ENCODE data around the gene PNLIP.

Gene PNLIP

DNA sequence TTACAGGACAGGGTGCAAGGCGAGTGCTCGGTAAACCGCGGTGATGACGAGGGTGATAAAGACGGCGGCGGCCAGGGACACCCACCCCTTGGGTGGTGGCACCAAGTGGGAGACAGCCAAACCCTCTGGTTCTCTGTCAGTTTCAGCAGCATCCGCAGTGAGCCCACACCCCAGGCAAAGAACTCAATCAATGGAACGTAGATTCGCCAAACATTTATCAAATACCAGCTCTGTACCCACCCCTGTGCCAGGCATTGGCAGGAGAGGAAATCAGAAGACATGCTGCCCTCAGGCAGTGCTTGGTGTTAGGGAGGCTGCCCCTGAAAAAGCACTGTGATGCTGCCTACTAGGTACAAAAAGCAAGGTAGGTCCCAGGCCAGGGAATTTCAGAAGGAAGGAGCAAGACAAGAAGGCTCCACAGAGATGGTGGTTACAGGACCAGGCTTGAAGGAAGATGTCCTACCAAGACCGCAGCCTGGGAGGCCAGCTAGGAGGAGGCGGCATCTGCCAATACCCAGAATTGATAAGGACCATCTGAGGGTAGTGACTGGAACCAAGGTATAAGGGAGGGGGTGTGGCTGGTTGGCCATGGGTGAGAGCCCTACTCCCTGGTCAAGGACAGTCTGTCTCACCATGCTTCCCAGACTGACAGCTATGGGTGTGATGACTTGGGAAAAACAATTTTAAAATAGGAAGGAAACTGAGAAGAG is 64.9 kb downstream of the PNLIP start:
- Histone ChIP-seq H3K4me1 (ENCODE audit: insufficient read depth, low read length, severe bottlenecking) (no peaks in the 10 kb centered on the region), H3K9ac (ENCODE audit: low read length) (no peak overlapping the region), H2AFZ (ENCODE audit: low read length) (no peak overlapping the region), H3K4me3 (ENCODE audit: low read depth, low read length, poor library complexity, severe bottlenecking) (no peak overlapping the region), H4K20me1 (ENCODE audit: insufficient read depth, low read length) (no peaks in the 10 kb centered on the region), H3K27me3 (ENCODE audit: insufficient read depth, low read length) (no peaks in the 10 kb centered on the region), H3K27ac (ENCODE audit: low read depth, low read length, poor library complexity, severe bottlenecking) (no peak overlapping the region), H3K4me2 (ENCODE audit: low read length) (no peak overlapping the region), H3K36me3 (ENCODE audit: insufficient read depth, low read length) (no peaks in the 10 kb centered on the region), H3K9me2 (ENCODE audit: low read depth, low read length) (no peaks in the 10 kb centered on the region), H3K79me2 (ENCODE audit: insufficient read depth, low read length) (no peaks in the 10 kb centered on the region), H3K9me3 (ENCODE audit: low read length) (no peaks in the 10 kb centered on the region), H3F3A (ENCODE audit: insufficient read depth, low read length) (no peaks in the 10 kb centered on the region)
- TF ChIP-seq, protein P1, sequence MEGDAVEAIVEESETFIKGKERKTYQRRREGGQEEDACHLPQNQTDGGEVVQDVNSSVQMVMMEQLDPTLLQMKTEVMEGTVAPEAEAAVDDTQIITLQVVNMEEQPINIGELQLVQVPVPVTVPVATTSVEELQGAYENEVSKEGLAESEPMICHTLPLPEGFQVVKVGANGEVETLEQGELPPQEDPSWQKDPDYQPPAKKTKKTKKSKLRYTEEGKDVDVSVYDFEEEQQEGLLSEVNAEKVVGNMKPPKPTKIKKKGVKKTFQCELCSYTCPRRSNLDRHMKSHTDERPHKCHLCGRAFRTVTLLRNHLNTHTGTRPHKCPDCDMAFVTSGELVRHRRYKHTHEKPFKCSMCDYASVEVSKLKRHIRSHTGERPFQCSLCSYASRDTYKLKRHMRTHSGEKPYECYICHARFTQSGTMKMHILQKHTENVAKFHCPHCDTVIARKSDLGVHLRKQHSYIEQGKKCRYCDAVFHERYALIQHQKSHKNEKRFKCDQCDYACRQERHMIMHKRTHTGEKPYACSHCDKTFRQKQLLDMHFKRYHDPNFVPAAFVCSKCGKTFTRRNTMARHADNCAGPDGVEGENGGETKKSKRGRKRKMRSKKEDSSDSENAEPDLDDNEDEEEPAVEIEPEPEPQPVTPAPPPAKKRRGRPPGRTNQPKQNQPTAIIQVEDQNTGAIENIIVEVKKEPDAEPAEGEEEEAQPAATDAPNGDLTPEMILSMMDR (IDR thresholded peaks at IDR 0.05; ENCODE audit: low read length): no peak
- TF ChIP-seq EZH2 (IDR thresholded peaks at IDR 0.05; ENCODE audit: borderline replicate concordance, low read length): no peak

DNA sequence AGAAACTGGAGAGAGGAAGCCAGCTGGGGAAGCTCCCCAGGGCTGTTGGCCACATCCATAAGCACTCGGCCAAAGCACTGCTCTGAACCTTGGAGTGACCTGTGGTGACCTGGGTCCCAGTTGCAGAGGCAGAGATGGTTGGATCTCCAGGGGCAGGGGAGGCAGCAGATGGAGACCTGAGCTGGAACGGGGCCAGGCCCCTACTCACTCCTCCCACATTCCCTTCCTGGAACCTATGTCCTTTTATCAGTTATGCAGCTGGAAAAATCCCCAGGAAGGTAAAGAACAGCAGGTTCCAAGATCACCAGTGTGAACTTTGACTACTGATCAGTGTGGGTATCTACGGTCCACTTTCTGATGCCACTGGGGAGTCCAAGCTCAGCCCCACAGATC is 65.4 kb downstream of the PNLIP start:
- Histone ChIP-seq H3K4me1 (ENCODE audit: insufficient read depth, low read length, severe bottlenecking) (no peaks in the 10 kb centered on the region), H3K79me2 (ENCODE audit: insufficient read depth, low read length) (no peaks in the 10 kb centered on the region), H3K9ac (ENCODE audit: low read length) (no peak overlapping the region), H3K36me3 (ENCODE audit: insufficient read depth, low read length) (no peaks in the 10 kb centered on the region), H3K4me3 (ENCODE audit: low read depth, low read length, poor library complexity, severe bottlenecking) (no peak overlapping the region), H3K9me2 (ENCODE audit: low read depth, low read length) (no peaks in the 10 kb centered on the region), H3K27ac (ENCODE audit: low read depth, low read length, poor library complexity, severe bottlenecking) (no peak overlapping the region), H2AFZ (ENCODE audit: low read length) (no peak overlapping the region), H3K9me3 (ENCODE audit: low read length) (no peaks in the 10 kb centered on the region), H3F3A (ENCODE audit: insufficient read depth, low read length) (no peaks in the 10 kb centered on the region), H4K20me1 (ENCODE audit: insufficient read depth, low read length) (no peaks in the 10 kb centered on the region), H3K27me3 (ENCODE audit: insufficient read depth, low read length) (no peaks in the 10 kb centered on the region), H3K4me2 (ENCODE audit: low read length) (no peak overlapping the region)
- no peak for TF ChIP-seq EZH2 (IDR thresholded peaks at IDR 0.05; ENCODE audit: borderline replicate concordance, low read length)
- TF ChIP-seq, protein P1 (IDR thresholded peaks at IDR 0.05; ENCODE audit: low read length): no peak

DNA sequence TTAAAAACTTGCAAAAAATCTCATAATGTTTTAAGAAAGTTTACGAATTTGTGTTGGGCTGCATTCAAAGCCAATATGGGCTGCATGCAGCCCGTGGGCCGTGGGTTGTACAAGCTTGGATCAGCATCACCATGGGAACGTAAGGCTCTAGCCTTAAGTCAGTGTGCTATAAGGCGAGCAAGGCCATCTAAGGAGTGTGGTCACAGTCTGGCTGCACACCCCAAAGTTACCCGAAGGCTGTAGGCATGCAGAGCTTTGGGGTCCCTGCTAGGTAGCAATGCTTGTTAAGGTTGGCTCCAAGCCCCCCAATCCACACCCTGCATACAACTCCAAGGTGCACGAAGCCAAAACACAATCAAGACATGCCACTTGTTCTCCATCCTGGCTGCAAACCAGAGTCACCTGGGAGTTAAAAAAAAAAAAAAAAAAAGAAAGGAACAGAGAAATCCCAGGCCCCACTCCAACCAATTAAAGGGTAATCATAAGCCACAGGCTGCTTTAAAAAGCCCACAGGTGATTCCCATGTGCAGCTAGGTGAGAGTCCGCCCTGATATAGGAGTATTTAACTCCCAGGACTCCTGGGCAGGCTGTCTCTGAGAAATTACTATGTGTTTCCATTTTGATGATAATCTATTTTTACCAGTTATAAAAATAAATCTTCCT is 66.5 kb downstream of the PNLIP start:
- H3K9me3 ChIP-seq (ENCODE audit: low read length): no peaks in the 10 kb centered on the region
- no peak overlapping the region for H3K27ac ChIP-seq (ENCODE audit: low read depth, low read length, poor library complexity, severe bottlenecking)
- H2AFZ ChIP-seq (ENCODE audit: low read length): no peak overlapping the region
- H3F3A ChIP-seq (ENCODE audit: insufficient read depth, low read length): no peaks in the 10 kb centered on the region
- no peak overlapping the region for H3K4me3 ChIP-seq (ENCODE audit: low read depth, low read length, poor library complexity, severe bottlenecking)
- H3K36me3 ChIP-seq (ENCODE audit: insufficient read depth, low read length): no peaks in the 10 kb centered on the region
- TF ChIP-seq, protein P1 (IDR thresholded peaks at IDR 0.05; ENCODE audit: low read length): no peak
- TF ChIP-seq EZH2 (IDR thresholded peaks at IDR 0.05; ENCODE audit: borderline replicate concordance, low read length): no peak
- no peaks in the 10 kb centered on the region for H3K27me3 ChIP-seq (ENCODE audit: insufficient read depth, low read length)
- H3K4me2 ChIP-seq (ENCODE audit: low read length): no peak overlapping the region
- H3K79me2 ChIP-seq (ENCODE audit: insufficient read depth, low read length): no peaks in the 10 kb centered on the region
- H3K9ac ChIP-seq (ENCODE audit: low read length): no peak overlapping the region
- no peaks in the 10 kb centered on the region for H4K20me1 ChIP-seq (ENCODE audit: insufficient read depth, low read length)
- H3K9me2 ChIP-seq (ENCODE audit: low read depth, low read length): no peaks in the 10 kb centered on the region
- H3K4me1 ChIP-seq (ENCODE audit: insufficient read depth, low read length, severe bottlenecking): no peaks in the 10 kb centered on the region
